Cardiac muscle cell (in vitro differentiated cells and primary cell): ENCODE measurements around the gene SLC38A6. TPM values are rescaled to one million over a fixed set of nuclear protein-coding genes. Genes with fewer than 3 reads are reported as not detected.

Source experiments
- DNase-seq, 2 donors: peaks; one replicate each; pipeline versions ENCODE4 v3.0.0 to v3.0.0-alpha.2; 2010 to 2017; ENCODE audit warnings: low read depth in 1 of 2, low spot score in 1 of 2
- H3K27ac ChIP-seq: fragments of 200-600 bp; sonication (generic); 2 replicates; pipeline ENCODE4 v1.5.1; 2016
- H3K27me3 ChIP-seq: fragments of 200-600 bp; sonication (generic); 2 replicates; pipeline ENCODE4 v1.6.0; 2016; ENCODE audit warnings: control low read depth
- H3K36me3 ChIP-seq: fragments of 200-600 bp; sonication (generic); 2 replicates; pipeline ENCODE4 v1.5.1; 2016; ENCODE audit warnings: control low read depth
- H3K4me1 ChIP-seq: fragments of 200-600 bp; sonication (generic); 2 replicates; pipeline ENCODE4 v1.8.1; 2017; ENCODE audit warnings: low read depth, mild to moderate bottlenecking, mixed run types
- H3K4me3 ChIP-seq: fragments of 200-600 bp; sonication (generic); 2 replicates; pipeline ENCODE4 v1.5.1; 2016; ENCODE audit warnings: mild to moderate bottlenecking
- H3K9me3 ChIP-seq: fragments of 200-600 bp; sonication (generic); 2 replicates; pipeline ENCODE4 v1.5.1; 2017; ENCODE audit warnings: low read depth, mild to moderate bottlenecking, control low read depth
- polyA plus RNA-seq: library from polyadenylated mRNA; unstranded; fragments of >200 nt; fragmentation: Nextera tagmentation; extraction: Ambion mirVana; gene quantifications from 2 replicates; pipeline ENCODE4 v1.2.1, GENCODE V29; 2016
- total RNA-seq: library from RNA; depleted of rRNA; stranded (reverse); fragments of >200 nt; gene quantifications from 2 replicates; pipeline ENCODE4 v1.2.3, GENCODE V29; 2016
- TF ChIP-seq, protein P1 (sequence below): IDR thresholded peaks from 2 replicates; pipeline ENCODE4 v1.5.1; 2012; ENCODE audit warnings: low read depth, mild to moderate bottlenecking, low read length

The SLC38A6 gene
- total and polyA plus RNA-seq, 2 experiments from 2014 or later = 5.7 to 15.1 TPM

DNA sequence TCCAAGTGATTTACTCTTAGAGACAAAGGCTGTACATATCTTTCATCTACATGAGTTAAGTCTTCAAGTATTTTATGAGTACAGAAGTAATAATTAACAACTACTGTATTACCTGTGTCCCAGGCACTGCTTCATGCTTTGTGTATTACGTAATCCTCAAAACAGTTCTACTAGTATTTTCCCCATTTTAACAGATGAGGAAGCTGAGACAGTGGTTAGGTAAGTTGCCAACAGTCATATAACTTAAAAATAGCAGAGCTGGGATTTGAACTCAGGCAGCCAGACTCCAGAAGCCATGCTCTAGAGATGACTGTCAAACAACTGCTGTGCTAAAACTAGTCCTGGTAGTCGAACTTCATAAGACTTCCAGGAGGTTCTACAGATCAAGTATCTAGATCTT lies 10.9 kb upstream of the SLC38A6 start:
- Histone ChIP-seq H3K4me1 (peaks cover 3% of the 10 kb centered on the region), H3K27me3 (no peaks in the 10 kb centered on the region), H3K9me3 (no peaks in the 10 kb centered on the region), H3K36me3 (peaks cover 3% of the 10 kb centered on the region), H3K27ac (no peak overlapping the region), H3K4me3 (no peak overlapping the region)
- TF ChIP-seq, protein P1, sequence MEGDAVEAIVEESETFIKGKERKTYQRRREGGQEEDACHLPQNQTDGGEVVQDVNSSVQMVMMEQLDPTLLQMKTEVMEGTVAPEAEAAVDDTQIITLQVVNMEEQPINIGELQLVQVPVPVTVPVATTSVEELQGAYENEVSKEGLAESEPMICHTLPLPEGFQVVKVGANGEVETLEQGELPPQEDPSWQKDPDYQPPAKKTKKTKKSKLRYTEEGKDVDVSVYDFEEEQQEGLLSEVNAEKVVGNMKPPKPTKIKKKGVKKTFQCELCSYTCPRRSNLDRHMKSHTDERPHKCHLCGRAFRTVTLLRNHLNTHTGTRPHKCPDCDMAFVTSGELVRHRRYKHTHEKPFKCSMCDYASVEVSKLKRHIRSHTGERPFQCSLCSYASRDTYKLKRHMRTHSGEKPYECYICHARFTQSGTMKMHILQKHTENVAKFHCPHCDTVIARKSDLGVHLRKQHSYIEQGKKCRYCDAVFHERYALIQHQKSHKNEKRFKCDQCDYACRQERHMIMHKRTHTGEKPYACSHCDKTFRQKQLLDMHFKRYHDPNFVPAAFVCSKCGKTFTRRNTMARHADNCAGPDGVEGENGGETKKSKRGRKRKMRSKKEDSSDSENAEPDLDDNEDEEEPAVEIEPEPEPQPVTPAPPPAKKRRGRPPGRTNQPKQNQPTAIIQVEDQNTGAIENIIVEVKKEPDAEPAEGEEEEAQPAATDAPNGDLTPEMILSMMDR = no peak
- DNase-seq = no peak

DNA sequence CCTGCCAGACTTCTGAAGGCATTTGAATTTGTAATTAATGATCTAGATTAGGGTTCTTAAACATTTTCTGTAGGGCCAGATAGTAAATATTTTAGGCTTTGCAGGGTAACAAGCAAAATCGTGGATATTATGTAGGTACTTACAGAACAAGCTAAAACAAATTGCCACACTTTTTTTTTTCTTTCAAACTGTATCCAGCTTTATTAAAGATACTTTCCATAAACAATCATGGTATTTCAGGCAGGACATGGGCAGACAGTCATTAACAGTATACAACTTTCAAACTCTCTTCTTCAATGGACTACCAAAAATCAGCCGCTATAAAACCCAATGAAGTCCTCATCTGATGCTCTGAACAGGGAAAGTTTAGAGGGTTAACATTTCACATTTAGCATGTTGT lies 9.8 kb upstream of the SLC38A6 start:
- Histone ChIP-seq H3K9me3 (no peaks in the 10 kb centered on the region), H3K27ac (no peak overlapping the region), H3K36me3 (peaks cover 3% of the 10 kb centered on the region), H3K27me3 (no peaks in the 10 kb centered on the region), H3K4me3 (no peak overlapping the region), H3K4me1 (peaks cover 3% of the 10 kb centered on the region)
- no peak for DNase-seq
- TF ChIP-seq, protein P1 = no peak

DNA sequence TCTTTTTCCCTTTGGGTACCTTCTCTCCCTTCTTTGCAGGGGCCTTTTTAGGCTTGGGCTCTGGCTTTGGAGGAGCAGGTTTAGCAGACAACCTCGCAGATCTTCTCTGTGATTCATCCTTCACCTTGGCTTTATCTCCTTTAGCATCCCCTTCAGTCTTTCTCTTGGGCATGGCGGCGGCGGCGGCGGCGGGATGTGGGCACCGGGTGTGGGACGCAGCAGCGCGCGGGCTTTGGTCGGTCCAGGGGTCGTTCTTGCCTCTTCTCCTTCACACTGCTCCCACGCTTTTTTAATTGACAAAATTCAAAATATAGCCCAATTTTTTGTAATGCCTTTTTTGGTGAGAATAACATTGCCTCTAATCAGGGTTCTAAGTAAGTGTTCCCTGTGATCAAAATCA lies 8.8 kb upstream of the SLC38A6 start:
- H3K27me3 ChIP-seq = no peaks in the 10 kb centered on the region
- no peak overlapping the region for H3K4me3 ChIP-seq
- peaks cover 3% of the 10 kb centered on the region for H3K36me3 ChIP-seq
- H3K4me1 ChIP-seq = peaks cover 3% of the 10 kb centered on the region
- DNase-seq = no peak
- TF ChIP-seq, protein P1 = no peak
- no peak overlapping the region for H3K27ac ChIP-seq
- no peaks in the 10 kb centered on the region for H3K9me3 ChIP-seq

DNA sequence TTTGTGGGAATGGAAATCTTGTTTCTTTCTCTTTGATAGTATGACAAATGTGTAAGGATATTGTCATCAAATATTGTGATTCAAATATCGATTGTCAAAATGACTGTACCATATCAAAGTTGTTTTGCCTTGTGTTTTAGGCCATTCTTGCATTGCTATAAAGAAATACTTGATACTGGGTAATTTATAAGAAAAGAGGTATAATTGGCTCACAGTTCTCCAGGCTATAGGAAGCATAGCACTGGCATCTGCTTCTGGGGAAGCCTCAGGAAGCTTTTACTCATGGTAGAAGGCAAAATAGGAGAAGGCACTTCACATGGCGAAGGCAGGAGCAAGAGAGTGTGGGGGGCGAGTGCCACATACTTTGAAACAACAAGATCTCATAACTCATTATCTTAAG lies 8.0 kb upstream of the SLC38A6 start:
- no peak overlapping the region for H3K4me3 ChIP-seq
- peaks cover 3% of the 10 kb centered on the region for H3K36me3 ChIP-seq
- H3K27me3 ChIP-seq = no peaks in the 10 kb centered on the region
- H3K9me3 ChIP-seq = no peaks in the 10 kb centered on the region
- no peak overlapping the region for H3K27ac ChIP-seq
- TF ChIP-seq, protein P1 = no peak
- DNase-seq = no peak
- peaks cover 3% of the 10 kb centered on the region for H3K4me1 ChIP-seq

DNA sequence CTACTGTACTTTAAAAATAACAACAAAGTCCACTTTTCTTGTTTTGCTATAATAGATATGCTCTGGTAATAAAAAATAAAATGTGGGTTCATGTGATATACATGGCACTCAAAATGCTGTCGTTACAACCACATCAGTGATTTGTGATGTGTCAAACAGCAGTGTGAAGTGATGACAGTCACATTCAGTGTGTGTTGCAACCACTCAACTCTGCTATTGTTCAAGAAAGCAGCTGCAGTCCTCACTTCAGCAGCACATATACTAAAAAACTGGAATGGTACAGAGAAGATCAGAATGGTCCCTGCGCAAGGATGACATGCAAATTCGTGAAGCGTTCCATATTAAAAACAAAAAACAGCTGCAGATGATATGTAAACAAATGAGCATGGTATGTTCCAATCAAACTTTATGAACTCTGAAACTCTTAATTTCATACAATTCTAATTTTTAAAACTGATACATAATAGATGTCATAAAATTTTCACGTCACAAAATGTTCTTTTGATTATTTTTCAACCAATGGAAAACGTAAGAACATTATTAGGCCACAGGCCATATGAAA lies 6.9 kb upstream of the SLC38A6 start:
- Histone ChIP-seq H3K36me3 (peaks cover 3% of the 10 kb centered on the region), H3K9me3 (no peaks in the 10 kb centered on the region), H3K4me1 (peaks cover 3% of the 10 kb centered on the region), H3K27me3 (no peaks in the 10 kb centered on the region), H3K4me3 (no peak overlapping the region), H3K27ac (no peak overlapping the region)
- DNase-seq = peak in 1 of 2 donors; percentile 7
- TF ChIP-seq, protein P1 = no peak

DNA sequence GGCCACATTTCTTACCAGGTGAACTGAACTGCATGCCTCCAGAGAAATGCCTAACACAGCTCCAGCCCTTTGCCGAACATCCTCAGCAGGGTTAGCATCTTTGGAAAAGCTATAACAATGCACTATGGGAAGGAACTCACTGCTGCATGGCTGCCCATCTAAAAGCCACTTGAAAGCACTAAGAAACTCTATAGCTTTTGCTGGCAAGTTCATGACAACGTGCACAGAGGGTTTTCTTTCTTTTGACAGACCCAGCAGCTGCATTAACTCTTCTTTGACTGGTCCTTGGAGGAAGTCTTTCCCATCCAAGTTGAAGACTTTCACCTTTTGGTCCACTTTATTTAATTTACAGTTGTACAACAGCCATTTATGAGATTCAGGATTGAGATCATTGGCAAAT lies 5.5 kb upstream of the SLC38A6 start:
- Histone ChIP-seq H3K4me3 (no peak overlapping the region), H3K4me1 (peaks cover 3% of the 10 kb centered on the region), H3K27ac (no peak overlapping the region), H3K27me3 (no peaks in the 10 kb centered on the region), H3K36me3 (peaks cover 3% of the 10 kb centered on the region), H3K9me3 (no peaks in the 10 kb centered on the region)
- DNase-seq = peak in 1 of 2 donors; percentile 10
- TF ChIP-seq, protein P1 = no peak
